Suppressor macrophage treated with lipopolysaccharide for 1 hour (primary cell): ENCODE measurements around the gene MARVELD3.

ENCODE experiments used
- DNase-seq, 3 donors: peaks; one replicate each; pipeline ENCODE4 v3.0.0-alpha.2; 2020 to 2022

Gene MARVELD3

GRCh38 chr16:71625113-71625850 is 702 bp upstream of the MARVELD3 start:
- no peak for DNase-seq

- peak in 1 of 3 donors; percentile 8 for DNase-seq
Observed at GRCh38 chr16:71626858-71627213, 852 bp downstream of the MARVELD3 start.

GRCh38 chr16:71627731-71628181 is 1.8 kb downstream of the MARVELD3 start:
- no peak for DNase-seq

- DNase-seq, result peak in 2 of 3 donors; percentile 14 to 45
Observed at GRCh38 chr16:71628810-71629209, 2.8 kb downstream of the MARVELD3 start.

- DNase-seq, result no peak
Observed at GRCh38 chr16:71629278-71630016, 3.5 kb downstream of the MARVELD3 start.

GRCh38 chr16:71630808-71631207 is 4.8 kb downstream of the MARVELD3 start:
- DNase-seq, result no peak

- DNase-seq, result no peak
Observed at GRCh38 chr16:71631776-71632175, 5.8 kb downstream of the MARVELD3 start.

GRCh38 chr16:71635632-71636031 is 9.6 kb downstream of the MARVELD3 start:
- DNase-seq, result peak; percentile 74 to 86 (median 76)

GRCh38 chr16:71637398-71637797 is 11.4 kb downstream of the MARVELD3 start:
- no peak for DNase-seq

- peak; percentile 34 to 45 (median 41) for DNase-seq
Observed at GRCh38 chr16:71645450-71645849, 19.5 kb downstream of the MARVELD3 start.

GRCh38 chr16:71647391-71647790 is 21.4 kb downstream of the MARVELD3 start:
- no peak for DNase-seq

- DNase-seq, result no peak
Observed at GRCh38 chr16:71648162-71648561, 22.2 kb downstream of the MARVELD3 start.

- DNase-seq, result peak in 1 of 3 donors; percentile 18
Observed at GRCh38 chr16:71648921-71649320, 22.9 kb downstream of the MARVELD3 start.

GRCh38 chr16:71649704-71650103 is 23.7 kb downstream of the MARVELD3 start:
- DNase-seq, result no peak

- no peak for DNase-seq
Observed at GRCh38 chr16:71658771-71659170, 32.8 kb downstream of the MARVELD3 start.

GRCh38 chr16:71659471-71659870 is 33.5 kb downstream of the MARVELD3 start:
- no peak for DNase-seq

- no peak for DNase-seq
Observed at GRCh38 chr16:71666264-71666663, 40.3 kb downstream of the MARVELD3 start.

- no peak for DNase-seq
Observed at GRCh38 chr16:71666928-71667707, 41.1 kb downstream of the MARVELD3 start.

GRCh38 chr16:71669926-71670536 is 44.0 kb downstream of the MARVELD3 start:
- no peak for DNase-seq

- DNase-seq, result no peak
Observed at GRCh38 chr16:71670537-71670936, 44.6 kb downstream of the MARVELD3 start.

- no peak for DNase-seq
Observed at GRCh38 chr16:71671165-71671564, 45.2 kb downstream of the MARVELD3 start.

GRCh38 chr16:71672125-71672524 is 46.1 kb downstream of the MARVELD3 start:
- no peak for DNase-seq
